H9 (cell line): ENCODE results near the gene TADA3. TPM values are rescaled to one million over a fixed set of nuclear protein-coding genes. Genes with fewer than 3 reads are reported as not detected.

Source experiments
- DNase-seq: peaks from one replicate; pipeline ENCODE4 v3.0.0-alpha.2; 2017
- H2AFZ ChIP-seq: one replicate; pipeline ENCODE4 v1.6.1; 2013; ENCODE audit warnings: mild to moderate bottlenecking, low read length, control low read depth, moderate library complexity
- H2AK5ac ChIP-seq: 2 replicates; pipeline ENCODE4 v1.6.1; 2013; ENCODE audit warnings: low read length, control low read depth, mixed read lengths; ENCODE audit not compliant: insufficient read length
- H2BK120ac ChIP-seq: one replicate; pipeline ENCODE4 v1.6.1; 2013; ENCODE audit warnings: low read depth, mild to moderate bottlenecking, low read length, control low read depth, inconsistent platforms; ENCODE audit not compliant: poor library complexity, severe bottlenecking
- H2BK12ac ChIP-seq: 2 replicates; pipeline ENCODE4 v1.6.1; 2013; ENCODE audit warnings: low read length, control low read depth, mixed read lengths, low read depth; ENCODE audit not compliant: insufficient read length
- H2BK15ac ChIP-seq: 2 replicates; pipeline ENCODE4 v1.6.1; 2013; ENCODE audit warnings: low read depth, low read length, control low read depth
- H2BK20ac ChIP-seq: one replicate; pipeline ENCODE4 v1.6.1; 2013; ENCODE audit warnings: low read depth, mild to moderate bottlenecking, low read length, control low read depth, inconsistent platforms; ENCODE audit not compliant: poor library complexity, severe bottlenecking
- H2BK5ac ChIP-seq: 2 replicates; pipeline ENCODE4 v1.6.1; 2013; ENCODE audit warnings: low read length, control low read depth, mixed read lengths; ENCODE audit not compliant: insufficient read length
- H3K14ac ChIP-seq: 2 replicates; pipeline ENCODE4 v1.6.1; 2013; ENCODE audit warnings: low read length, control low read depth; ENCODE audit not compliant: insufficient read depth
- H3K18ac ChIP-seq: 2 replicates; pipeline ENCODE4 v1.6.1; 2013; ENCODE audit warnings: low read depth, mild to moderate bottlenecking, mixed read lengths, low read length, control low read depth; ENCODE audit not compliant: insufficient read length
- H3K23ac ChIP-seq: 2 replicates; pipeline ENCODE4 v1.6.1; 2013; ENCODE audit warnings: low read length, control low read depth, mixed read lengths, low read depth; ENCODE audit not compliant: insufficient read length
- H3K23me2 ChIP-seq: 2 replicates; pipeline ENCODE4 v1.6.1; 2013; ENCODE audit warnings: low read depth, mild to moderate bottlenecking, mixed read lengths, low read length, control low read depth; ENCODE audit not compliant: insufficient read length, poor library complexity, severe bottlenecking
- H3K27ac ChIP-seq: 2 replicates; pipeline ENCODE4 v1.5.1; 2013; ENCODE audit warnings: low read length, control low read depth, mixed read lengths, low read depth; ENCODE audit not compliant: insufficient read length
- H3K27me3 ChIP-seq: 2 replicates; pipeline ENCODE4 v1.6.1; 2013; ENCODE audit warnings: low read length, control low read depth, inconsistent platforms; ENCODE audit not compliant: insufficient read depth
- H3K4ac ChIP-seq: 2 replicates; pipeline ENCODE4 v1.6.1; 2013; ENCODE audit warnings: low read depth, mild to moderate bottlenecking, control low read depth, inconsistent platforms, low read length, moderate library complexity
- H3K4me1 ChIP-seq: 2 replicates; pipeline ENCODE4 v1.6.1; 2013; ENCODE audit warnings: low read length, control low read depth, inconsistent platforms; ENCODE audit not compliant: insufficient read depth
- H3K4me2 ChIP-seq: 2 replicates; pipeline ENCODE4 v1.6.1; 2013; ENCODE audit warnings: low read length, control low read depth, mixed read lengths; ENCODE audit not compliant: insufficient read length, insufficient read depth
- H3K56ac ChIP-seq: 2 replicates; pipeline ENCODE4 v1.6.1; 2013; ENCODE audit warnings: low read depth, mild to moderate bottlenecking, mixed read lengths, low read length, control low read depth; ENCODE audit not compliant: insufficient read length
- H3K79me1 ChIP-seq: 2 replicates; pipeline ENCODE4 v1.6.1; 2013; ENCODE audit warnings: low read depth, mild to moderate bottlenecking, moderate library complexity, low read length, control low read depth, inconsistent platforms; ENCODE audit not compliant: insufficient read depth, poor library complexity, severe bottlenecking
- H3K79me2 ChIP-seq: 2 replicates; pipeline ENCODE4 v1.6.1; 2013; ENCODE audit warnings: low read length, control low read depth, inconsistent platforms; ENCODE audit not compliant: insufficient read depth
- H3K9ac ChIP-seq: 2 replicates; pipeline ENCODE4 v1.6.1; 2013; ENCODE audit warnings: low read length, control low read depth, mixed read lengths; ENCODE audit not compliant: insufficient read length; ENCODE audit errors: extremely low read depth
- H3K9me3 ChIP-seq: one replicate; pipeline ENCODE4 v1.6.1; 2013; ENCODE audit warnings: low read depth, low read length, inconsistent platforms; ENCODE audit not compliant: control insufficient read depth
- H3T11ph ChIP-seq: one replicate; pipeline ENCODE4 v1.6.1; 2013; ENCODE audit warnings: mild to moderate bottlenecking, low read length, control low read depth, inconsistent platforms
- H4K20me1 ChIP-seq: one replicate; pipeline ENCODE4 v1.6.1; 2013; ENCODE audit not compliant: control insufficient read depth, insufficient read length, insufficient read depth
- H4K5ac ChIP-seq: 2 replicates; pipeline ENCODE4 v1.6.1; 2013; ENCODE audit warnings: low read depth, mild to moderate bottlenecking, mixed read lengths, low read length, control low read depth; ENCODE audit not compliant: insufficient read length
- H4K8ac ChIP-seq: replicated peaks from 2 replicates; pipeline ENCODE4 v1.6.1; 2013; ENCODE audit warnings: low read length, control low read depth, mixed read lengths, low read depth; ENCODE audit not compliant: insufficient read length
- H4K91ac ChIP-seq: 2 replicates; pipeline ENCODE4 v1.6.1; 2013; ENCODE audit warnings: low read depth, mild to moderate bottlenecking, moderate library complexity, mixed read lengths, low read length, control low read depth; ENCODE audit not compliant: insufficient read length
- H3K27ac Mint-ChIP-seq, 3 experiments: 2 replicates in 2 of 3; 3 replicates in 1 of 3; pipeline ENCODE4 v1.8.0; 2020 to 2021; ENCODE audit warnings: mixed read lengths in 3 of 3, mild to moderate bottlenecking in 1 of 3, moderate library complexity in 1 of 3
- H3K27me3 Mint-ChIP-seq: 2 replicates; pipeline ENCODE4 v1.8.0; 2021; ENCODE audit warnings: low read depth, mild to moderate bottlenecking, moderate library complexity, mixed read lengths
- H3K36me3 Mint-ChIP-seq, 3 experiments: 2 replicates in 2 of 3; 3 replicates in 1 of 3; pipeline ENCODE4 v1.8.0; 2020 to 2021; ENCODE audit warnings: low read depth in 3 of 3, mixed read lengths in 3 of 3; ENCODE audit not compliant: insufficient read depth in 1 of 3
- H3K4me1 Mint-ChIP-seq, 2 experiments: 2 replicates each; pipeline ENCODE4 v1.8.0; 2020; ENCODE audit warnings: mixed read lengths in 2 of 2
- H3K4me3 Mint-ChIP-seq, 2 experiments: 2 replicates in 1 of 2; 3 replicates in 1 of 2; pipeline ENCODE4 v1.8.0; 2020 to 2021; ENCODE audit warnings: mild to moderate bottlenecking in 2 of 2, mixed read lengths in 2 of 2, moderate library complexity in 1 of 2
- H3K9me3 Mint-ChIP-seq, 2 experiments: 2 replicates in 1 of 2; 3 replicates in 1 of 2; pipeline ENCODE4 v1.8.0; 2020; ENCODE audit warnings: mild to moderate bottlenecking in 2 of 2, mixed read lengths in 2 of 2, moderate library complexity in 1 of 2
- CTCF ChIP-seq: fragments of 200-600 bp; sonication (generic); conservative IDR thresholded peaks from 3 replicates; pipeline ENCODE4 v1.8.0; 2021; ENCODE audit warnings: antibody characterized with exemption, mild to moderate bottlenecking
- whole genome bisulfite sequencing: extraction: QIAGEN DNeasy Blood & Tissue Kit; methylation state at CpG from one replicate; pipeline ENCODE4 v1.1.7; 2013; ENCODE audit warnings: missing lambda C conversion rate, low lambda C conversion rate, mixed read lengths; ENCODE audit not compliant: insufficient read length; ENCODE audit errors: extremely low coverage; 5-methylcytosine and 5-hydroxymethylcytosine counted together
- total RNA-seq: library from RNA; stranded (reverse); gene quantifications from 2 replicates; pipeline ENCODE4 v1.2.1, GENCODE V29; 2021

Gene TADA3
- total RNA-seq, 1 experiment from 2014 or later = 49.8 TPM

DNA sequence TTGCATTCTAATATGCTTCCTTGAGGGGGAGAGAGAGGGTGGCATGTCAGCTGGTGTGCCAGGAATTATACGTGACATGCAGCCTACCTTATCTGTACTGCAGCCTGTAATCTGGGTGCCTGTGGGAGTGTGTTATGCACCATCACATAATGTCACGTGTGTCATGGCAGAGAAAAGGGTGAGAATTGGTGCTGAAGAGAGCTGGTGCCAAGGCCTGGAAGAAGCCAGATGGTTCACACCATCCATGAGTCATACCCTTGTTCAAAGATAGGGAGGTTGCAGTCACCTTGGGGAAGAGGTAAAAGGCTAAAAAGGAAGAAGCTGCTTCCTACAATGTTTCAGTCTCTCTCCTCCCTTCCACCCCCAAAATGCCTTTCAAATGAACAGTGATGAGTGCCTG, 55.4 kb downstream of the TADA3 start:
- H3K4me2 ChIP-seq = no peak overlapping the region
- no peaks in the 10 kb centered on the region for H3K27me3 ChIP-seq
- no peak for TF ChIP-seq CTCF
- Mint-ChIP-seq H3K27ac (no peak overlapping the region), H3K4me3 (no peak overlapping the region), H3K36me3 (peaks cover 37 to 74% (median 73%) of the 10 kb centered on the region in 3 experiments; a peak in 6 of 7 replicates), H3K4me1 (peaks cover 6 to 9% of the 10 kb centered on the region in 2 experiments), H3K9me3 (no peaks in the 10 kb centered on the region), H3K27me3 (no peaks in the 10 kb centered on the region)
- no peak overlapping the region for H3K23ac ChIP-seq
- H3K9ac ChIP-seq = no peak overlapping the region
- no peak overlapping the region for H2BK12ac ChIP-seq
- H3K79me1 ChIP-seq = peaks cover 4% of the 10 kb centered on the region
- H3K14ac ChIP-seq = no peak overlapping the region
- no peak overlapping the region for H2BK20ac ChIP-seq
- H3K23me2 ChIP-seq = peaks cover 8% of the 10 kb centered on the region
- no peak overlapping the region for H2BK120ac ChIP-seq
- no peaks in the 10 kb centered on the region for H3K9me3 ChIP-seq
- no peak overlapping the region for H4K5ac ChIP-seq
- H2AK5ac ChIP-seq = no peak overlapping the region
- H3K27ac ChIP-seq = no peak overlapping the region
- H3K4me1 ChIP-seq = no peaks in the 10 kb centered on the region
- peaks cover 2% of the 10 kb centered on the region for H4K20me1 ChIP-seq
- DNase-seq = no peak
- no peak overlapping the region for H4K8ac ChIP-seq
- no peak overlapping the region for H3K18ac ChIP-seq
- WGBS = no CpG with 5 or more reads among the region's 2 CpGs
- H3K79me2 ChIP-seq = peaks cover 13% of the 10 kb centered on the region; the same call in 1 of the 2 replicates
- H3K56ac ChIP-seq = no peak overlapping the region
- no peak overlapping the region for H2BK15ac ChIP-seq
- H3T11ph ChIP-seq = no peak overlapping the region
- no peak overlapping the region for H2AFZ ChIP-seq
- H3K4ac ChIP-seq = no peak overlapping the region
- H4K91ac ChIP-seq = no peak overlapping the region
- no peak overlapping the region for H2BK5ac ChIP-seq
